ENCODE measurements around the gene PAPPA.

- no peak for TF ChIP-seq CTCF (IDR thresholded peaks at IDR 0.05)
- no peak for TF ChIP-seq POLR2A (IDR thresholded peaks at IDR 0.05)
These were observed 196.1 kb downstream of the PAPPA start for GRCh38 chr9:116349684-116350083.
